ENCODE results near the gene P2RY12.
"Not testable (repeated sequence)": the region's sequence is repeated elsewhere in the genome, so short reads cannot be mapped to it uniquely, and the experiment has no call there.

P2RY12 gene

GRCh38 chr3:151404316-151404715 is 19.8 kb upstream of the P2RY12 start:
- Mint-ChIP-seq H3K4me3 (no peak overlapping the region), H3K4me1 (no peaks in the 10 kb centered on the region), H3K9me3 (no peaks in the 10 kb centered on the region), H3K27me3 (peaks cover 5% of the 10 kb centered on the region), H3K36me3 (no peaks in the 10 kb centered on the region), H3K27ac (no peak overlapping the region)
- no peak for DNase-seq
- CTCF ChIA-PET = interaction anchor here (0.6 to 1.0 kb wide), 2 partner anchors 22 kb away, joined by 3 read pairs; no protein-coding TSS in a partner anchor

DNA sequence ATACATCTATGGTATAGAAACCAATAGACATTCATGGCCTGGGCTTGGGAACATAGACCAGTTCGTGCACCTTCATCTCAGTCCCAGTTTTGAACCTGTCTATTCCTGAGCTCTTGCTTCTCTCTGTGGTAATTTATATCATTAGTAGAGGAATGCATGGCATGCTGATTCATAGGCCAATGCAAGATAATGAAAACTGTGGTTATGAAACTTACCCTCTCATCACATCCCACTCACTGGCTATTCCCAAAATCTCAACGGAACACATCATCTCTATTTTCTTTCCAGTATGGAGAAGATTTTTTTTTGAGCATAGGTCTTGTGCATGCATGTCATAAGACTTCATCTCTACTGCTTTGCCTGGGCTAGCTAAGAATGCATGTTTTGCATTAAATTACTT is 18.7 kb upstream of the P2RY12 start:
- Mint-ChIP-seq H3K36me3 (no peaks in the 10 kb centered on the region), H3K4me1 (no peaks in the 10 kb centered on the region), H3K27me3 (peaks cover 5% of the 10 kb centered on the region), H3K9me3 (no peaks in the 10 kb centered on the region), H3K27ac (no peak overlapping the region), H3K4me3 (no peak overlapping the region)
- no peak for DNase-seq
- CTCF ChIA-PET = interaction anchor here (1.0 kb wide), 1 partner anchor 23 kb away, joined by 3 read pairs; no protein-coding TSS in a partner anchor

GRCh38 chr3:151402349-151402748 is 17.8 kb upstream of the P2RY12 start:
- H3K36me3 Mint-ChIP-seq = no peaks in the 10 kb centered on the region
- CTCF ChIA-PET = no interaction called here
- DNase-seq = no peak
- H3K27ac Mint-ChIP-seq = no peak overlapping the region
- H3K4me1 Mint-ChIP-seq = no peaks in the 10 kb centered on the region
- no peak overlapping the region for H3K4me3 Mint-ChIP-seq
- peaks cover 1% of the 10 kb centered on the region for H3K27me3 Mint-ChIP-seq
- H3K9me3 Mint-ChIP-seq = no peaks in the 10 kb centered on the region

DNA sequence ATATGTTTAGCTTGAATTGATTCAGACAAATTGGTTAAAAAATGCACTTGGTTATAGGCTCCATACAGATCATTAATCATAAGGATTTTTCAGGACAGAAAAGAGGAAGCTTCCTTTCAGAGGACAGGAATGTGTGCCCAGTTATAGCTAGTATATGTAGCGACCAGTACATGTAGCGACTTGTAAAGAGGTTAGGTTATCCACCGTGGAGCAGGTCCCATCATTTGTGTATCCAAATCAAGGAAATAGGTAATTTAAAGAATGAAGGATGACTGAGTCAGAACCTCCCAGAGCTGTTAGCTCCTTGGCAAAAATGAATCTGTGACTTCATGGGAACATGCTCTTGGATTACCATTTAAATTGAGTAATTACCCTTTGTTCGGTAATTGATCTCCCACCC is 15.8 kb upstream of the P2RY12 start:
- no peaks in the 10 kb centered on the region for H3K27me3 Mint-ChIP-seq
- DNase-seq = no peak
- CTCF ChIA-PET = no interaction called here
- H3K4me1 Mint-ChIP-seq = no peaks in the 10 kb centered on the region
- H3K9me3 Mint-ChIP-seq = no peaks in the 10 kb centered on the region
- H3K4me3 Mint-ChIP-seq = no peak overlapping the region
- H3K27ac Mint-ChIP-seq = no peak overlapping the region
- no peaks in the 10 kb centered on the region for H3K36me3 Mint-ChIP-seq

DNA sequence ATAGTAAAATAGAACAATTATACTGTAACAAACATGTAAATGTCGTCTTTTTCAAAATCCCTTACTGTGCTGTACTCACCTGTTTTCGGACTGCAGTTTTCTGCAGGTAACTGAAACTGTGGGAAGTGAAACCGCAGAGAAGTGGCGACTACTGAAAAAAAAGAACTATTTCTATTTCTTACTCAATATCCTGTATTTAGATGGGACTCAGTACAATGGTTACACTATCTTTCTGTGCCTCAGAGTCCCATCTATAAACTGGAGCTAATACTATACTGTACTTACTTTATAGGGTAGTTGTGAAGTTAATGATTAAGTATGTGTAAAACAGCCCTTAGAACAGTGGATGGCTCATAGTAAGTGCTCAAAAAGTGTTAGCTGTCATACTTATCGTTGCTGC is 14.3 kb upstream of the P2RY12 start:
- Mint-ChIP-seq H3K4me3 (no peak overlapping the region), H3K27me3 (no peaks in the 10 kb centered on the region), H3K4me1 (no peaks in the 10 kb centered on the region), H3K9me3 (no peaks in the 10 kb centered on the region), H3K27ac (no peak overlapping the region), H3K36me3 (no peaks in the 10 kb centered on the region)
- DNase-seq = no peak
- CTCF ChIA-PET = interaction anchor here (0.7 kb wide), 1 partner anchor 394 kb away, joined by 5 read pairs; no protein-coding TSS in a partner anchor

GRCh38 chr3:151395806-151396205 is 11.3 kb upstream of the P2RY12 start:
- H3K27ac Mint-ChIP-seq = no peak overlapping the region
- H3K4me1 Mint-ChIP-seq = no peaks in the 10 kb centered on the region
- H3K27me3 Mint-ChIP-seq = peaks cover 8% of the 10 kb centered on the region
- DNase-seq = no peak
- CTCF ChIA-PET = no interaction called here
- no peaks in the 10 kb centered on the region for H3K36me3 Mint-ChIP-seq
- no peaks in the 10 kb centered on the region for H3K9me3 Mint-ChIP-seq
- H3K4me3 Mint-ChIP-seq = no peak overlapping the region

DNA sequence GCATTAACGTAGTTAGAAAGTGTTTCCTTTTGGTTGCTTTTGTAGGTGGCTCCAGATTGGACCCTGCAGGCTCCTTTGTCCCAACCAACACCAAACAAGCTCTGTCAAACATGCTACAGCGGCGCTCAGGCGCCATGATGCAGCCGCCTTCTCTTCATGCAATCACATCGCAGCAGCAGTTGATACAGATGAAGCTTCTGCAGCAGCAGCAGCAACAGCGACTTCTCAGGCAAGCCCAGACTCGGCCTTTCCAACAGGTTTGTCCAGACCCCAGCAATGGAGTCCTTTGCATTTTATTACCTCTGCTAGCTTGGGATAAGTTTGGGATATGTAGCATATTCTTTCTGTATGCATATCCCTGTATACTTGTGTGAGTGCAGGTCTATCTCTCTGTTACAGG is 10.1 kb upstream of the P2RY12 start:
- Mint-ChIP-seq H3K4me1 (no peaks in the 10 kb centered on the region), H3K27ac (no peak overlapping the region), H3K4me3 (no peak overlapping the region), H3K36me3 (no peaks in the 10 kb centered on the region), H3K27me3 (peaks cover 12% of the 10 kb centered on the region), H3K9me3 (no peaks in the 10 kb centered on the region)
- DNase-seq = no peak
- CTCF ChIA-PET = interaction anchor here (1.5 kb wide), 1 partner anchor 17 kb away, joined by 4 read pairs; no protein-coding TSS in a partner anchor

DNA sequence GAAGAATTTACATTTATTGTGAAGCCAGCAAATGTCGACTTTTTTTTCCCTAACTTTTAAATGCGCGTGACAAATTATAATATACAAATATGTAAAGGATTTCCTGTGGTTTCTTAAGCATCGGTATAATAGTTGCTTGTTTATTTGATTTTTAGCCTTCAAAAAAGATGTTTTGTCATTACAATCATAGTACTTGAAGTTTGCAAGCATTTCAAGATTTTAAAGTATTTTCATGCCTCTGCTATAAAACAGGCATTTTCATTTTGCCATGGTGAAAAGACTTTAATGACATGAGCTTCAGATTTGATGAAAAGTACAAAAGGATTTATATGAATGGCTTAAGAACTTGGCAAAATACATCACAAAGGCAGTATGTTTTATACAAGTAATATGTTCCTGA is 9.4 kb upstream of the P2RY12 start:
- CTCF ChIA-PET = interaction anchor here (1.5 kb wide), 1 partner anchor 17 kb away, joined by 4 read pairs; no protein-coding TSS in a partner anchor

DNA sequence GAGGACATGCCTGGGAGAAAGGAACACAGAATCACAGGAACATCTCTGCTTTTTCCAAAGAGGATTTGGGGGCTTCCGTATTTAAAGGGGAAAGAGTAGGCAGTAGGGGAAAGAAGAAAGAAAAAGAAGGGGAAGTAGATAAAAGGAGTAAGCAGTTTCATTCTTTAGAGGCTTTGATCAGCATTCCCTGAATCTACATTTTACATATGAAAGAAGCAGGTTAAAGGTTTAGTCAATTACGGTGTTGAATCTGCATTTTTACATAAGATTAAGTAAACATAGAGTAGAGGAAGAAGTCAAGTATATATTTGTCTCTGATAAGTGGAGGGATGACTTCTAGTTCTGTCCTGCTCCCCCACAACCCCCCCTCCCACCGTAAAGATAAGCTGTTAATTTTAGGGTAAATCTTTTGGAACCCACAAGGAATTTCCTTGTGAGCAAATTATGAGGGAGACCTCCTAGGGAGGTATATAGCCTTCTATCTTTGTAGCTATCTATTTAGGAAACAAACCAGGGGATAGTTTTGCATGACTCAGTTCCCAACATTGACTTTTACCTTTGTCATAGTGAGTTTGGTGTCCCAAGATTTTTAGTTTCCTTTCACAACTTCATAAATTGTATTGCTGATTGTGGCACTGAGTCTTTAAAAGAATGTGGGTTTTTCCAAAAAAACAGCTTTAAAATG is 8.7 kb upstream of the P2RY12 start:
- no peaks in the 10 kb centered on the region for H3K36me3 Mint-ChIP-seq
- no peak overlapping the region for H3K27ac Mint-ChIP-seq
- CTCF ChIA-PET = interaction anchor here (1.5 kb wide), 1 partner anchor 16 kb away, joined by 4 read pairs; no protein-coding TSS in a partner anchor
- H3K4me1 Mint-ChIP-seq = no peaks in the 10 kb centered on the region
- no peak overlapping the region for H3K4me3 Mint-ChIP-seq
- DNase-seq = no peak
- no peaks in the 10 kb centered on the region for H3K9me3 Mint-ChIP-seq
- peaks cover 19% of the 10 kb centered on the region for H3K27me3 Mint-ChIP-seq

More for the DNA sequence above, 9.4 kb upstream of the P2RY12 start:
- no peaks in the 10 kb centered on the region for H3K9me3 Mint-ChIP-seq
- no peak for DNase-seq
- no peaks in the 10 kb centered on the region for H3K4me1 Mint-ChIP-seq
- H3K27ac Mint-ChIP-seq = no peak overlapping the region
- no peaks in the 10 kb centered on the region for H3K36me3 Mint-ChIP-seq
- no peak overlapping the region for H3K4me3 Mint-ChIP-seq
- H3K27me3 Mint-ChIP-seq = peaks cover 18% of the 10 kb centered on the region

GRCh38 chr3:151392191-151392590 is 7.6 kb upstream of the P2RY12 start:
- CTCF ChIA-PET, H3K36me3 Mint-ChIP-seq, H3K4me3 Mint-ChIP-seq, H3K9me3 Mint-ChIP-seq, DNase-seq, H3K4me1 Mint-ChIP-seq, H3K27ac Mint-ChIP-seq: not testable (repeated sequence)
- H3K27me3 Mint-ChIP-seq = peaks cover 23% of the 10 kb centered on the region

DNA sequence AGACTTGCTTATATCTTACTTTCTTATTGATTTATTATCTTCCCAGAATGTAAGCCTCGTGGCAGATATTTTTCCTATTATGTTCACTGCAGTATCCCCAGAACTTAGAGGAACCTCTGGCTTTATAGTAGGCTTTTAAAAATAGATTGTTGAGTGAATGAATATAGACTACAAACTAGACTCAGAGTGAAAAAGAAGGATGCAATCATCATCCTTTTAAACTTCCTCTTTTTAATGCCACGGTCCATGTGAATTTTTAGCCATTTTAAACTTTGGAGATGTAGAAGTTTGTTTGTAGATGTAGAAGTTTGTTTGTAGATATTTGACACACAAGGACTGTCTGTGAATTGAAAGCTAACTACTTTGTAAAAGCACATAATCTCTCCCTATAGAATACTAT is 7.2 kb upstream of the P2RY12 start:
- DNase-seq = no peak
- H3K36me3 Mint-ChIP-seq = no peaks in the 10 kb centered on the region
- CTCF ChIA-PET = no interaction called here
- H3K27ac Mint-ChIP-seq = no peak overlapping the region
- H3K27me3 Mint-ChIP-seq = peaks cover 23% of the 10 kb centered on the region
- no peak overlapping the region for H3K4me3 Mint-ChIP-seq
- peaks cover 5% of the 10 kb centered on the region for H3K4me1 Mint-ChIP-seq
- H3K9me3 Mint-ChIP-seq = no peaks in the 10 kb centered on the region

- DNase-seq = no peak
- Mint-ChIP-seq H3K27me3 (peaks cover 20% of the 10 kb centered on the region), H3K4me3 (no peak overlapping the region), H3K36me3 (no peaks in the 10 kb centered on the region), H3K27ac (no peak overlapping the region), H3K4me1 (peaks cover 11% of the 10 kb centered on the region), H3K9me3 (no peaks in the 10 kb centered on the region)
- CTCF ChIA-PET = no interaction called here
Observed at GRCh38 chr3:151387842-151388241, 3.3 kb upstream of the P2RY12 start.

DNA sequence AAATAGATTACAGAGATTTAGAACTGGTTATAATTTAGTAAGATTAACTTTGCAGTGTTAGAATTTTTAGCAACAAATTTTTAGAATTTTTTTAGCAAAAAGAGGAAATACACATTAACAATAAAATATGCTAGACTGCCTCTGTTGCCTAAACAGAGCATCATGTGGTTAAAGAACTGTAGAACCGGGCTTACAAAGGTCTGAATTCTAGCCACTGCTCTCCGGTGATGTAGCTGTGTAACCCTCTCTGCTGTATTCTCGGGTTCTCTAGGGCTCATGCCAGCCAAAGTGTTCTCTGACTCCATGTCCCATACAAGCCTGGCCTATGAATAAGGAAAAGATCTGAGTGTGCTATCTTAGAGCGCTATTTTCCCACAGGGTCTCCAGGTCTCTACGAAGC is 2.9 kb upstream of the P2RY12 start:
- Mint-ChIP-seq H3K27ac (no peak overlapping the region), H3K36me3 (no peaks in the 10 kb centered on the region), H3K27me3 (peaks cover 20% of the 10 kb centered on the region), H3K4me3 (no peak overlapping the region), H3K4me1 (peaks cover 11% of the 10 kb centered on the region), H3K9me3 (no peaks in the 10 kb centered on the region)
- CTCF ChIA-PET = interaction anchor here (0.6 kb wide), 1 partner anchor 107 kb away, joined by 4 read pairs; no protein-coding TSS in a partner anchor
- no peak for DNase-seq

GRCh38 chr3:151386056-151386455 is 1.5 kb upstream of the P2RY12 start:
- CTCF ChIA-PET = no interaction called here
- peaks cover 15% of the 10 kb centered on the region for H3K27me3 Mint-ChIP-seq
- peaks cover 11% of the 10 kb centered on the region for H3K4me1 Mint-ChIP-seq
- DNase-seq = no peak
- no peak overlapping the region for H3K4me3 Mint-ChIP-seq
- no peaks in the 10 kb centered on the region for H3K36me3 Mint-ChIP-seq
- no peaks in the 10 kb centered on the region for H3K9me3 Mint-ChIP-seq
- H3K27ac Mint-ChIP-seq = no peak overlapping the region

GRCh38 chr3:151383956-151384355 is 597 bp downstream of the P2RY12 start:
- Mint-ChIP-seq H3K9me3 (no peaks in the 10 kb centered on the region), H3K36me3 (no peaks in the 10 kb centered on the region), H3K4me3 (no peak overlapping the region), H3K27me3 (peaks cover 5% of the 10 kb centered on the region), H3K4me1 (peaks cover 11% of the 10 kb centered on the region), H3K27ac (no peak overlapping the region)
- CTCF ChIA-PET = interaction anchor here (1.1 kb wide), 1 partner anchor 226 kb away, joined by 3 read pairs; no protein-coding TSS in a partner anchor
- DNase-seq = no peak
